ENCODE results near the gene MEF2A.

MEF2A gene

GRCh38 chr15:99564221-99565048 is 1.3 kb upstream of the MEF2A start:
- DNase-seq (ENCODE audit: low spot score) = peak; percentile 65

GRCh38 chr15:99565049-99565298 is 810 bp upstream of the MEF2A start:
- no peak for DNase-seq (ENCODE audit: low spot score)

- peak; percentile 47 for DNase-seq (ENCODE audit: low spot score)
These were observed 543 bp downstream of the MEF2A start for GRCh38 chr15:99566157-99566897.

GRCh38 chr15:99568625-99569352 is 3.0 kb downstream of the MEF2A start:
- DNase-seq (ENCODE audit: low spot score) = no peak

- no peak for DNase-seq (ENCODE audit: low spot score)
These were observed 5.5 kb downstream of the MEF2A start for GRCh38 chr15:99571299-99571698.

- no peak for DNase-seq (ENCODE audit: low spot score)
These were observed 8.3 kb downstream of the MEF2A start for GRCh38 chr15:99574048-99574447.

GRCh38 chr15:99574502-99574901 is 8.7 kb downstream of the MEF2A start:
- no peak for DNase-seq (ENCODE audit: low spot score)

GRCh38 chr15:99578809-99579208 is 13.0 kb downstream of the MEF2A start:
- no peak for DNase-seq (ENCODE audit: low spot score)

GRCh38 chr15:99580076-99580475 is 14.3 kb downstream of the MEF2A start:
- no peak for DNase-seq (ENCODE audit: low spot score)

- no peak for DNase-seq (ENCODE audit: low spot score)
These were observed 16.8 kb downstream of the MEF2A start for GRCh38 chr15:99582508-99582960.

- no peak for DNase-seq (ENCODE audit: low spot score)
These were observed 18.4 kb downstream of the MEF2A start for GRCh38 chr15:99584081-99584600.

GRCh38 chr15:99586121-99586520 is 20.3 kb downstream of the MEF2A start:
- no peak for DNase-seq (ENCODE audit: low spot score)

GRCh38 chr15:99589801-99590200 is 24.0 kb downstream of the MEF2A start:
- DNase-seq (ENCODE audit: low spot score) = no peak

GRCh38 chr15:99590913-99591646 is 25.3 kb downstream of the MEF2A start:
- no peak for DNase-seq (ENCODE audit: low spot score)

GRCh38 chr15:99592145-99592791 is 26.5 kb downstream of the MEF2A start:
- DNase-seq (ENCODE audit: low spot score) = no peak

GRCh38 chr15:99593070-99593469 is 27.3 kb downstream of the MEF2A start:
- no peak for DNase-seq (ENCODE audit: low spot score)

GRCh38 chr15:99594916-99595315 is 29.1 kb downstream of the MEF2A start:
- no peak for DNase-seq (ENCODE audit: low spot score)

GRCh38 chr15:99598296-99598695 is 32.5 kb downstream of the MEF2A start:
- DNase-seq (ENCODE audit: low spot score) = no peak

- DNase-seq (ENCODE audit: low spot score) = no peak
These were observed 38.0 kb downstream of the MEF2A start for GRCh38 chr15:99603828-99604227.

- DNase-seq (ENCODE audit: low spot score) = no peak
These were observed 39.1 kb downstream of the MEF2A start for GRCh38 chr15:99604865-99605264.

- DNase-seq (ENCODE audit: low spot score) = no peak
These were observed 39.7 kb downstream of the MEF2A start for GRCh38 chr15:99605490-99605931.

All from germinal center (tissue), 1 donor.